ENCODE results near the gene CCND2.

DNA sequence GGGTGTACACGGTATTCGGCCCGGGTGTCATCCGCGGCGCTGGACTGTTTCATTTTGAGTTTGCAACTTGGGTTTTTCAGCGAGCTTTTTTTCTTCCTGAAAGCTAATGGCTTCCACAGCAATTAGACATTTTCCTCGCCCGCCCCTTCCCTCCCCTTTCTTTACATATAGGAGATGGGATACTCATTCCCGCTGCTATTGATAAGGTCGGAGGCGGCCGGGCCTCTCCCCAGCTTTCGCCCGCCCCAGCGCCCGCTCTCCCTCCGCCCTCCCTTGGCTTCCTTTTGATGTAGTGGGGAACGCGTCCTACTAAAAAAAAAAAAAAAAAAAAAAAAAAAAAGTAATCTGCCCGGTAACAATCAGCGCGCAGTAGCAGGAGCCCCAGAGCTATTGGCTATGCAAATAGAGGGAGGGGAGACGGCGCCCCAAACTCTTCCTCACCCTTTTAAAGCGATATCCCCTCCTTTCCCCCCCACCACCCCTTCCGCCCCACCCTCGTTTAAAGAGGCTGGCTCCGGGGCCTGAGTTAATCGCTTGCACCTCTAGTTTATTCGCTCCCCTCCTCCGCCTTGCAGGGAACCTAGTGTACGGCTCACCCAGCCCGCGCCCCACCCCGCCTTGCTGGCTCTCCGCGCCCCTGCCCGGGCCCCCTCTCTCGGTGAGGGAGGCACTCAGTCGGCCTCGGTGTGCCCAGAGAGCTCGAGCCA lies 1.7 kb upstream of the CCND2 start:
- TF ChIP-seq, protein P1, sequence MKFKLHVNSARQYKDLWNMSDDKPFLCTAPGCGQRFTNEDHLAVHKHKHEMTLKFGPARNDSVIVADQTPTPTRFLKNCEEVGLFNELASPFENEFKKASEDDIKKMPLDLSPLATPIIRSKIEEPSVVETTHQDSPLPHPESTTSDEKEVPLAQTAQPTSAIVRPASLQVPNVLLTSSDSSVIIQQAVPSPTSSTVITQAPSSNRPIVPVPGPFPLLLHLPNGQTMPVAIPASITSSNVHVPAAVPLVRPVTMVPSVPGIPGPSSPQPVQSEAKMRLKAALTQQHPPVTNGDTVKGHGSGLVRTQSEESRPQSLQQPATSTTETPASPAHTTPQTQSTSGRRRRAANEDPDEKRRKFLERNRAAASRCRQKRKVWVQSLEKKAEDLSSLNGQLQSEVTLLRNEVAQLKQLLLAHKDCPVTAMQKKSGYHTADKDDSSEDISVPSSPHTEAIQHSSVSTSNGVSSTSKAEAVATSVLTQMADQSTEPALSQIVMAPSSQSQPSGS (CRISPR knock-in tag; IDR thresholded peaks at IDR 0.05; ENCODE audit: borderline replicate concordance, low read depth): no peak
- TF ChIP-seq, protein P2, sequence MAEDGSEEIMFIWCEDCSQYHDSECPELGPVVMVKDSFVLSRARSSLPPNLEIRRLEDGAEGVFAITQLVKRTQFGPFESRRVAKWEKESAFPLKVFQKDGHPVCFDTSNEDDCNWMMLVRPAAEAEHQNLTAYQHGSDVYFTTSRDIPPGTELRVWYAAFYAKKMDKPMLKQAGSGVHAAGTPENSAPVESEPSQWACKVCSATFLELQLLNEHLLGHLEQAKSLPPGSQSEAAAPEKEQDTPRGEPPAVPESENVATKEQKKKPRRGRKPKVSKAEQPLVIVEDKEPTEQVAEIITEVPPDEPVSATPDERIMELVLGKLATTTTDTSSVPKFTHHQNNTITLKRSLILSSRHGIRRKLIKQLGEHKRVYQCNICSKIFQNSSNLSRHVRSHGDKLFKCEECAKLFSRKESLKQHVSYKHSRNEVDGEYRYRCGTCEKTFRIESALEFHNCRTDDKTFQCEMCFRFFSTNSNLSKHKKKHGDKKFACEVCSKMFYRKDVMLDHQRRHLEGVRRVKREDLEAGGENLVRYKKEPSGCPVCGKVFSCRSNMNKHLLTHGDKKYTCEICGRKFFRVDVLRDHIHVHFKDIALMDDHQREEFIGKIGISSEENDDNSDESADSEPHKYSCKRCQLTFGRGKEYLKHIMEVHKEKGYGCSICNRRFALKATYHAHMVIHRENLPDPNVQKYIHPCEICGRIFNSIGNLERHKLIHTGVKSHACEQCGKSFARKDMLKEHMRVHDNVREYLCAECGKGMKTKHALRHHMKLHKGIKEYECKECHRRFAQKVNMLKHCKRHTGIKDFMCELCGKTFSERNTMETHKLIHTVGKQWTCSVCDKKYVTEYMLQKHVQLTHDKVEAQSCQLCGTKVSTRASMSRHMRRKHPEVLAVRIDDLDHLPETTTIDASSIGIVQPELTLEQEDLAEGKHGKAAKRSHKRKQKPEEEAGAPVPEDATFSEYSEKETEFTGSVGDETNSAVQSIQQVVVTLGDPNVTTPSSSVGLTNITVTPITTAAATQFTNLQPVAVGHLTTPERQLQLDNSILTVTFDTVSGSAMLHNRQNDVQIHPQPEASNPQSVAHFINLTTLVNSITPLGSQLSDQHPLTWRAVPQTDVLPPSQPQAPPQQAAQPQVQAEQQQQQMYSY (CRISPR knock-in tag; IDR thresholded peaks at IDR 0.05): no peak
- TF ChIP-seq TEAD4 (CRISPR knock-in tag; IDR thresholded peaks at IDR 0.05) (no peak), CREB1 (CRISPR knock-in tag; IDR thresholded peaks at IDR 0.05) (no peak), ZNF423 (CRISPR knock-in tag; IDR thresholded peaks at IDR 0.05) (no peak), ZMAT4 (CRISPR knock-in tag; IDR thresholded peaks at IDR 0.05) (no peak)
- TF ChIP-seq, protein P3, sequence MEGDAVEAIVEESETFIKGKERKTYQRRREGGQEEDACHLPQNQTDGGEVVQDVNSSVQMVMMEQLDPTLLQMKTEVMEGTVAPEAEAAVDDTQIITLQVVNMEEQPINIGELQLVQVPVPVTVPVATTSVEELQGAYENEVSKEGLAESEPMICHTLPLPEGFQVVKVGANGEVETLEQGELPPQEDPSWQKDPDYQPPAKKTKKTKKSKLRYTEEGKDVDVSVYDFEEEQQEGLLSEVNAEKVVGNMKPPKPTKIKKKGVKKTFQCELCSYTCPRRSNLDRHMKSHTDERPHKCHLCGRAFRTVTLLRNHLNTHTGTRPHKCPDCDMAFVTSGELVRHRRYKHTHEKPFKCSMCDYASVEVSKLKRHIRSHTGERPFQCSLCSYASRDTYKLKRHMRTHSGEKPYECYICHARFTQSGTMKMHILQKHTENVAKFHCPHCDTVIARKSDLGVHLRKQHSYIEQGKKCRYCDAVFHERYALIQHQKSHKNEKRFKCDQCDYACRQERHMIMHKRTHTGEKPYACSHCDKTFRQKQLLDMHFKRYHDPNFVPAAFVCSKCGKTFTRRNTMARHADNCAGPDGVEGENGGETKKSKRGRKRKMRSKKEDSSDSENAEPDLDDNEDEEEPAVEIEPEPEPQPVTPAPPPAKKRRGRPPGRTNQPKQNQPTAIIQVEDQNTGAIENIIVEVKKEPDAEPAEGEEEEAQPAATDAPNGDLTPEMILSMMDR (IDR thresholded peaks at IDR 0.05): no peak
- TF ChIP-seq, protein P4, sequence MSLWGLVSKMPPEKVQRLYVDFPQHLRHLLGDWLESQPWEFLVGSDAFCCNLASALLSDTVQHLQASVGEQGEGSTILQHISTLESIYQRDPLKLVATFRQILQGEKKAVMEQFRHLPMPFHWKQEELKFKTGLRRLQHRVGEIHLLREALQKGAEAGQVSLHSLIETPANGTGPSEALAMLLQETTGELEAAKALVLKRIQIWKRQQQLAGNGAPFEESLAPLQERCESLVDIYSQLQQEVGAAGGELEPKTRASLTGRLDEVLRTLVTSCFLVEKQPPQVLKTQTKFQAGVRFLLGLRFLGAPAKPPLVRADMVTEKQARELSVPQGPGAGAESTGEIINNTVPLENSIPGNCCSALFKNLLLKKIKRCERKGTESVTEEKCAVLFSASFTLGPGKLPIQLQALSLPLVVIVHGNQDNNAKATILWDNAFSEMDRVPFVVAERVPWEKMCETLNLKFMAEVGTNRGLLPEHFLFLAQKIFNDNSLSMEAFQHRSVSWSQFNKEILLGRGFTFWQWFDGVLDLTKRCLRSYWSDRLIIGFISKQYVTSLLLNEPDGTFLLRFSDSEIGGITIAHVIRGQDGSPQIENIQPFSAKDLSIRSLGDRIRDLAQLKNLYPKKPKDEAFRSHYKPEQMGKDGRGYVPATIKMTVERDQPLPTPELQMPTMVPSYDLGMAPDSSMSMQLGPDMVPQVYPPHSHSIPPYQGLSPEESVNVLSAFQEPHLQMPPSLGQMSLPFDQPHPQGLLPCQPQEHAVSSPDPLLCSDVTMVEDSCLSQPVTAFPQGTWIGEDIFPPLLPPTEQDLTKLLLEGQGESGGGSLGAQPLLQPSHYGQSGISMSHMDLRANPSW (CRISPR knock-in tag; conservative IDR thresholded peaks at IDR 0.05; ENCODE audit: low read depth): no peak
